Activated B cell treated with CpG ODN at 0.5 μM for 24 hours (primary cell): ENCODE measurements around the gene LARP4B. TPM values are rescaled to one million over a fixed set of nuclear protein-coding genes. Genes with fewer than 3 reads are reported as not detected.

Source experiments
- ATAC-seq: fragments of 200-7000 bp; cut with Tn5 transposase; one replicate; pipeline ENCODE4 v1.10.0; 2021; ENCODE audit warnings: low read depth, mild to moderate bottlenecking, moderate library complexity
- CTCF ChIA-PET: fragments of 350-600 bp; sonication (Branson Sonifier 250); formaldehyde crosslinking; loops from one replicate; lab custom pipeline; 2021; ENCODE audit warnings: antibody characterized with exemption; lab: Charles Lee
- POLR2A ChIA-PET: fragments of 350-600 bp; sonication (Branson Sonifier 250); formaldehyde crosslinking; loops from one replicate; lab custom pipeline; 2021; ENCODE audit warnings: antibody characterized with exemption; lab: Charles Lee
- DNase-seq: peaks from one replicate; pipeline ENCODE4 v3.0.0; 2022
- H3K27ac Mint-ChIP-seq: one replicate; pipeline ENCODE4 v1.8.0; 2020; ENCODE audit warnings: mixed read lengths
- H3K27me3 Mint-ChIP-seq: one replicate; pipeline ENCODE4 v1.8.0; 2021; ENCODE audit warnings: mixed read lengths
- H3K36me3 Mint-ChIP-seq: one replicate; pipeline ENCODE4 v1.8.0; 2021; ENCODE audit warnings: low read depth, mixed read lengths
- H3K4me1 Mint-ChIP-seq: one replicate; pipeline ENCODE4 v1.8.0; 2021; ENCODE audit warnings: mixed read lengths
- H3K4me3 Mint-ChIP-seq: one replicate; pipeline ENCODE4 v1.8.0; 2020; ENCODE audit warnings: mild to moderate bottlenecking, mixed read lengths
- H3K9me3 Mint-ChIP-seq: one replicate; pipeline ENCODE4 v1.8.0; 2020; ENCODE audit warnings: mixed read lengths
- CTCF ChIP-seq: fragments of 200-600 bp; IDR thresholded peaks from one replicate; pipeline ENCODE4 v1.8.0; 2022; ENCODE audit warnings: antibody characterized with exemption, mild to moderate bottlenecking
- intact Hi-C: fragments of 100-400 bp; cut with micrococcal nuclease; formaldehyde crosslinking; loops from one replicate; pipeline ENCODE4 v1.15.1; 2024
- total RNA-seq: library from RNA; stranded (reverse); gene quantifications from 2 replicates; pipeline ENCODE4 v1.2.3, GENCODE V29; 2022

The LARP4B gene
- total RNA-seq, 1 donor from 2014 or later = 103 TPM

GRCh38 chr10:905972-906371 lies 25.5 kb downstream of the LARP4B start:
- Mint-ChIP-seq H3K9me3 (no peaks in the 10 kb centered on the region), H3K36me3 (peaks cover 63% of the 10 kb centered on the region), H3K27me3 (no peaks in the 10 kb centered on the region), H3K4me1 (peaks cover 7% of the 10 kb centered on the region), H3K4me3 (no peak overlapping the region), H3K27ac (no peak overlapping the region)
- DNase-seq (no peak), ATAC-seq (no peak)
- intact Hi-C loops = no loop called here
- TF ChIP-seq CTCF = no peak
- POLR2A ChIA-PET = no interaction called here
- CTCF ChIA-PET = no interaction called here

- intact Hi-C loops = no loop called here
- no peak for TF ChIP-seq CTCF
- CTCF ChIA-PET = no interaction called here
- DNase-seq = no peak
- ATAC-seq = no peak
- peaks cover 58% of the 10 kb centered on the region for H3K36me3 Mint-ChIP-seq
- no peaks in the 10 kb centered on the region for H3K9me3 Mint-ChIP-seq
- H3K27ac Mint-ChIP-seq = no peak overlapping the region
- no peak overlapping the region for H3K4me3 Mint-ChIP-seq
- no peaks in the 10 kb centered on the region for H3K27me3 Mint-ChIP-seq
- POLR2A ChIA-PET = no interaction called here
- peaks cover 7% of the 10 kb centered on the region for H3K4me1 Mint-ChIP-seq
These were observed 26.0 kb downstream of the LARP4B start for GRCh38 chr10:905503-905902.

GRCh38 chr10:904403-904802 lies 27.1 kb downstream of the LARP4B start:
- POLR2A ChIA-PET = no interaction called here
- Mint-ChIP-seq H3K36me3 (peaks cover 49% of the 10 kb centered on the region), H3K9me3 (no peaks in the 10 kb centered on the region), H3K4me1 (peaks cover 8% of the 10 kb centered on the region), H3K27me3 (no peaks in the 10 kb centered on the region), H3K4me3 (no peak overlapping the region), H3K27ac (no peak overlapping the region)
- ATAC-seq (no peak), DNase-seq (no peak)
- CTCF ChIA-PET = no interaction called here
- intact Hi-C loops = no loop called here
- TF ChIP-seq CTCF = no peak

- Mint-ChIP-seq H3K27ac (no peak overlapping the region), H3K36me3 (peaks cover 21% of the 10 kb centered on the region), H3K27me3 (no peaks in the 10 kb centered on the region), H3K4me3 (no peak overlapping the region), H3K9me3 (no peaks in the 10 kb centered on the region), H3K4me1 (peaks cover 41% of the 10 kb centered on the region)
- ChIA-PET POLR2A (no interaction called here), CTCF (no interaction called here)
- intact Hi-C loops = no loop called here
- no peak for DNase-seq
- ATAC-seq = no peak
- TF ChIP-seq CTCF = no peak
These were observed 33.4 kb downstream of the LARP4B start for GRCh38 chr10:898141-898540.

GRCh38 chr10:896982-897381 lies 34.5 kb downstream of the LARP4B start:
- CTCF ChIA-PET = no interaction called here
- no peak for TF ChIP-seq CTCF
- H3K27ac Mint-ChIP-seq = no peak overlapping the region
- H3K4me3 Mint-ChIP-seq = no peak overlapping the region
- no peaks in the 10 kb centered on the region for H3K27me3 Mint-ChIP-seq
- DNase-seq (no peak), ATAC-seq (no peak)
- no peaks in the 10 kb centered on the region for H3K9me3 Mint-ChIP-seq
- POLR2A ChIA-PET = no interaction called here
- H3K4me1 Mint-ChIP-seq = peaks cover 38% of the 10 kb centered on the region
- H3K36me3 Mint-ChIP-seq = peaks cover 16% of the 10 kb centered on the region
- intact Hi-C loops = no loop called here
